H9 (cell line): ENCODE results near the gene PEX10. TPM values are rescaled to one million over a fixed set of nuclear protein-coding genes. Genes with fewer than 3 reads are reported as not detected.

Experiments used
- DNase-seq: peaks from one replicate; pipeline ENCODE4 v3.0.0-alpha.2; 2017
- H2AFZ ChIP-seq: one replicate; pipeline ENCODE4 v1.6.1; 2013; ENCODE audit warnings: mild to moderate bottlenecking, low read length, control low read depth, moderate library complexity
- H2AK5ac ChIP-seq: 2 replicates; pipeline ENCODE4 v1.6.1; 2013; ENCODE audit warnings: low read length, control low read depth, mixed read lengths; ENCODE audit not compliant: insufficient read length
- H2BK120ac ChIP-seq: one replicate; pipeline ENCODE4 v1.6.1; 2013; ENCODE audit warnings: low read depth, mild to moderate bottlenecking, low read length, control low read depth, inconsistent platforms; ENCODE audit not compliant: poor library complexity, severe bottlenecking
- H2BK12ac ChIP-seq: 2 replicates; pipeline ENCODE4 v1.6.1; 2013; ENCODE audit warnings: low read length, control low read depth, mixed read lengths, low read depth; ENCODE audit not compliant: insufficient read length
- H2BK15ac ChIP-seq: 2 replicates; pipeline ENCODE4 v1.6.1; 2013; ENCODE audit warnings: low read depth, low read length, control low read depth
- H2BK20ac ChIP-seq: one replicate; pipeline ENCODE4 v1.6.1; 2013; ENCODE audit warnings: low read depth, mild to moderate bottlenecking, low read length, control low read depth, inconsistent platforms; ENCODE audit not compliant: poor library complexity, severe bottlenecking
- H2BK5ac ChIP-seq: 2 replicates; pipeline ENCODE4 v1.6.1; 2013; ENCODE audit warnings: low read length, control low read depth, mixed read lengths; ENCODE audit not compliant: insufficient read length
- H3K14ac ChIP-seq: 2 replicates; pipeline ENCODE4 v1.6.1; 2013; ENCODE audit warnings: low read length, control low read depth; ENCODE audit not compliant: insufficient read depth
- H3K18ac ChIP-seq: 2 replicates; pipeline ENCODE4 v1.6.1; 2013; ENCODE audit warnings: low read depth, mild to moderate bottlenecking, mixed read lengths, low read length, control low read depth; ENCODE audit not compliant: insufficient read length
- H3K23ac ChIP-seq: 2 replicates; pipeline ENCODE4 v1.6.1; 2013; ENCODE audit warnings: low read length, control low read depth, mixed read lengths, low read depth; ENCODE audit not compliant: insufficient read length
- H3K23me2 ChIP-seq: 2 replicates; pipeline ENCODE4 v1.6.1; 2013; ENCODE audit warnings: low read depth, mild to moderate bottlenecking, mixed read lengths, low read length, control low read depth; ENCODE audit not compliant: insufficient read length, poor library complexity, severe bottlenecking
- H3K27ac ChIP-seq: 2 replicates; pipeline ENCODE4 v1.5.1; 2013; ENCODE audit warnings: low read length, control low read depth, mixed read lengths, low read depth; ENCODE audit not compliant: insufficient read length
- H3K27me3 ChIP-seq: 2 replicates; pipeline ENCODE4 v1.6.1; 2013; ENCODE audit warnings: low read length, control low read depth, inconsistent platforms; ENCODE audit not compliant: insufficient read depth
- H3K4ac ChIP-seq: 2 replicates; pipeline ENCODE4 v1.6.1; 2013; ENCODE audit warnings: low read depth, mild to moderate bottlenecking, control low read depth, inconsistent platforms, low read length, moderate library complexity
- H3K4me1 ChIP-seq: 2 replicates; pipeline ENCODE4 v1.6.1; 2013; ENCODE audit warnings: low read length, control low read depth, inconsistent platforms; ENCODE audit not compliant: insufficient read depth
- H3K4me2 ChIP-seq: 2 replicates; pipeline ENCODE4 v1.6.1; 2013; ENCODE audit warnings: low read length, control low read depth, mixed read lengths; ENCODE audit not compliant: insufficient read length, insufficient read depth
- H3K56ac ChIP-seq: 2 replicates; pipeline ENCODE4 v1.6.1; 2013; ENCODE audit warnings: low read depth, mild to moderate bottlenecking, mixed read lengths, low read length, control low read depth; ENCODE audit not compliant: insufficient read length
- H3K79me1 ChIP-seq: 2 replicates; pipeline ENCODE4 v1.6.1; 2013; ENCODE audit warnings: low read depth, mild to moderate bottlenecking, moderate library complexity, low read length, control low read depth, inconsistent platforms; ENCODE audit not compliant: insufficient read depth, poor library complexity, severe bottlenecking
- H3K79me2 ChIP-seq: 2 replicates; pipeline ENCODE4 v1.6.1; 2013; ENCODE audit warnings: low read length, control low read depth, inconsistent platforms; ENCODE audit not compliant: insufficient read depth
- H3K9ac ChIP-seq: 2 replicates; pipeline ENCODE4 v1.6.1; 2013; ENCODE audit warnings: low read length, control low read depth, mixed read lengths; ENCODE audit not compliant: insufficient read length; ENCODE audit errors: extremely low read depth
- H3K9me3 ChIP-seq: one replicate; pipeline ENCODE4 v1.6.1; 2013; ENCODE audit warnings: low read depth, low read length, inconsistent platforms; ENCODE audit not compliant: control insufficient read depth
- H3T11ph ChIP-seq: one replicate; pipeline ENCODE4 v1.6.1; 2013; ENCODE audit warnings: mild to moderate bottlenecking, low read length, control low read depth, inconsistent platforms
- H4K20me1 ChIP-seq: one replicate; pipeline ENCODE4 v1.6.1; 2013; ENCODE audit not compliant: control insufficient read depth, insufficient read length, insufficient read depth
- H4K5ac ChIP-seq: 2 replicates; pipeline ENCODE4 v1.6.1; 2013; ENCODE audit warnings: low read depth, mild to moderate bottlenecking, mixed read lengths, low read length, control low read depth; ENCODE audit not compliant: insufficient read length
- H4K8ac ChIP-seq: replicated peaks from 2 replicates; pipeline ENCODE4 v1.6.1; 2013; ENCODE audit warnings: low read length, control low read depth, mixed read lengths, low read depth; ENCODE audit not compliant: insufficient read length
- H4K91ac ChIP-seq: 2 replicates; pipeline ENCODE4 v1.6.1; 2013; ENCODE audit warnings: low read depth, mild to moderate bottlenecking, moderate library complexity, mixed read lengths, low read length, control low read depth; ENCODE audit not compliant: insufficient read length
- H3K27ac Mint-ChIP-seq, 3 experiments: 2 replicates in 2 of 3; 3 replicates in 1 of 3; pipeline ENCODE4 v1.8.0; 2020 to 2021; ENCODE audit warnings: mixed read lengths in 3 of 3, mild to moderate bottlenecking in 1 of 3, moderate library complexity in 1 of 3
- H3K27me3 Mint-ChIP-seq: 2 replicates; pipeline ENCODE4 v1.8.0; 2021; ENCODE audit warnings: low read depth, mild to moderate bottlenecking, moderate library complexity, mixed read lengths
- H3K36me3 Mint-ChIP-seq, 3 experiments: 2 replicates in 2 of 3; 3 replicates in 1 of 3; pipeline ENCODE4 v1.8.0; 2020 to 2021; ENCODE audit warnings: low read depth in 3 of 3, mixed read lengths in 3 of 3; ENCODE audit not compliant: insufficient read depth in 1 of 3
- H3K4me1 Mint-ChIP-seq, 2 experiments: 2 replicates each; pipeline ENCODE4 v1.8.0; 2020; ENCODE audit warnings: mixed read lengths in 2 of 2
- H3K4me3 Mint-ChIP-seq, 2 experiments: 2 replicates in 1 of 2; 3 replicates in 1 of 2; pipeline ENCODE4 v1.8.0; 2020 to 2021; ENCODE audit warnings: mild to moderate bottlenecking in 2 of 2, mixed read lengths in 2 of 2, moderate library complexity in 1 of 2
- H3K9me3 Mint-ChIP-seq, 2 experiments: 2 replicates in 1 of 2; 3 replicates in 1 of 2; pipeline ENCODE4 v1.8.0; 2020; ENCODE audit warnings: mild to moderate bottlenecking in 2 of 2, mixed read lengths in 2 of 2, moderate library complexity in 1 of 2
- CTCF ChIP-seq: fragments of 200-600 bp; sonication (generic); conservative IDR thresholded peaks from 3 replicates; pipeline ENCODE4 v1.8.0; 2021; ENCODE audit warnings: antibody characterized with exemption, mild to moderate bottlenecking
- WGBS: extraction: QIAGEN DNeasy Blood & Tissue Kit; methylation state at CpG from one replicate; pipeline ENCODE4 v1.1.7; 2013; ENCODE audit warnings: missing lambda C conversion rate, low lambda C conversion rate, mixed read lengths; ENCODE audit not compliant: insufficient read length; ENCODE audit errors: extremely low coverage; 5-methylcytosine and 5-hydroxymethylcytosine counted together
- total RNA-seq: library from RNA; stranded (reverse); gene quantifications from 2 replicates; pipeline ENCODE4 v1.2.1, GENCODE V29; 2021

The PEX10 gene
- total RNA-seq, 1 experiment from 2014 or later, result 34.4 TPM

- Histone ChIP-seq H4K8ac (no peak overlapping the region), H4K5ac (no peak overlapping the region), H2BK120ac (no peak overlapping the region), H4K20me1 (peaks cover 2% of the 10 kb centered on the region), H2BK5ac (no peak overlapping the region), H2AFZ (no peak overlapping the region), H3K9me3 (no peaks in the 10 kb centered on the region), H4K91ac (no peak overlapping the region), H3T11ph (no peak overlapping the region), H3K79me1 (peaks cover 11% of the 10 kb centered on the region), H3K4me1 (no peaks in the 10 kb centered on the region), H3K9ac (no peak overlapping the region), H3K56ac (no peak overlapping the region), H3K14ac (no peak overlapping the region), H3K4me2 (no peak overlapping the region), H3K4ac (no peak overlapping the region), H2BK20ac (no peak overlapping the region), H3K23me2 (peaks cover 6% of the 10 kb centered on the region), H3K18ac (no peak overlapping the region), H2BK12ac (no peak overlapping the region), H2AK5ac (no peak overlapping the region), H3K27ac (no peak overlapping the region), H3K79me2 (peaks cover 5% of the 10 kb centered on the region; the same call in 1 of the 2 replicates), H2BK15ac (no peak overlapping the region), H3K27me3 (no peaks in the 10 kb centered on the region), H3K23ac (no peak overlapping the region)
- no peak overlapping the region for H3K4me3 Mint-ChIP-seq
- H3K36me3 Mint-ChIP-seq, result peaks cover 8 to 72% (median 70%) of the 10 kb centered on the region in 3 experiments; a peak in 6 of 7 replicates
- peaks cover 6 to 11% of the 10 kb centered on the region in 2 experiments for H3K4me1 Mint-ChIP-seq
- no peaks in the 10 kb centered on the region for H3K9me3 Mint-ChIP-seq
- H3K27me3 Mint-ChIP-seq, result no peaks in the 10 kb centered on the region
- TF ChIP-seq CTCF, result no peak
- no CpG with 5 or more reads among the region's 17 CpGs for WGBS
- DNase-seq, result no peak
- H3K27ac Mint-ChIP-seq, result no peak overlapping the region; a peak in 1 of 7 replicates
These were observed 16.3 kb downstream of the PEX10 start for GRCh38 chr1:2396059-2396458.
